ENCODE data around the gene ROBO4. TPM values are rescaled to one million over a fixed set of nuclear protein-coding genes. Genes with fewer than 3 reads are reported as not detected.

The ROBO4 gene
- total RNA-seq, 2 experiments from 2014 or later: not detected

DNA sequence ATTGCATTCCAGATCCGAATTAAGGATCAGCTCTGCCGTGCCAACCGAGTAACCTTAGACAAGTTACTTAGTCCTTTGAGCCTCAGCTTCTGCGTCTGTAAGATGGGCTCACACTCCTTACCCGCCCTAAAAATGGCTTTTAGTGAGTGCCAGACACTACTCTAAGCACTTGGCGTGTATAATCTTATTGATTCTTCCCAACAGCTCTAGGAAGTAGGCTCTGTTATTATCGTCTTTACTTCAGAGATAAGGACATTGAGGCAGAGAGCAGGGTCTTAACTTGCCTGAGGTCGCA, 54.1 kb downstream of the ROBO4 start:
- no peak for DNase-seq (ENCODE audit: low spot score)
- no peaks in the 10 kb centered on the region for H3K9me3 ChIP-seq (ENCODE audit: low read length)
- ChIA-PET CTCF (ENCODE audit: unreplicated experiment) (no interaction called here), POLR2A (no interaction called here)
- intact Hi-C loops (cut with micrococcal nuclease; ENCODE audit: unreplicated experiment): no loop called here
- no peaks in the 10 kb centered on the region for H4K20me1 ChIP-seq (ENCODE audit: insufficient read depth, low read length)
- TF ChIP-seq EZH2phosphoT487 (IDR thresholded peaks at IDR 0.05; ENCODE audit: borderline replicate concordance, low read depth, low read length) (no peak), CTCF (conservative IDR thresholded peaks at IDR 0.05; ENCODE audit: low read length) (no peak)
- BruUV-seq (replicated peaks): no TSS peak
- H2AFZ ChIP-seq (ENCODE audit: low read length): no peak overlapping the region
- H3K36me3 ChIP-seq (ENCODE audit: insufficient read depth, low read length): no peaks in the 10 kb centered on the region
- no peak overlapping the region for H3K4me3 ChIP-seq (ENCODE audit: low read depth, low read length, poor library complexity, severe bottlenecking)
- H3K27ac ChIP-seq (ENCODE audit: low read depth, low read length, poor library complexity, severe bottlenecking): no peak overlapping the region
- H3K4me2 ChIP-seq (ENCODE audit: low read length): no peak overlapping the region
- no peaks in the 10 kb centered on the region for H3K4me1 ChIP-seq (ENCODE audit: insufficient read depth, low read length, poor library complexity, severe bottlenecking)
- H3K79me2 ChIP-seq (ENCODE audit: insufficient read depth, low read depth, low read length): no peaks in the 10 kb centered on the region
- no peaks in the 10 kb centered on the region for H3K9me2 ChIP-seq (ENCODE audit: insufficient read depth, low read length)

GRCh38 chr11:124842305-124842704, 55.4 kb downstream of the ROBO4 start:
- CTCF ChIA-PET (ENCODE audit: unreplicated experiment): no interaction called here
- H3K4me2 ChIP-seq (ENCODE audit: low read length): no peak overlapping the region
- no peaks in the 10 kb centered on the region for H3K9me3 ChIP-seq (ENCODE audit: low read length)
- intact Hi-C loops (cut with micrococcal nuclease; ENCODE audit: unreplicated experiment): no loop called here
- no peak for TF ChIP-seq CTCF (conservative IDR thresholded peaks at IDR 0.05; ENCODE audit: low read length)
- no peak for TF ChIP-seq EZH2phosphoT487 (IDR thresholded peaks at IDR 0.05; ENCODE audit: borderline replicate concordance, low read depth, low read length)
- no peak for DNase-seq (ENCODE audit: low spot score)
- no peaks in the 10 kb centered on the region for H3K9me2 ChIP-seq (ENCODE audit: insufficient read depth, low read length)
- H2AFZ ChIP-seq (ENCODE audit: low read length): no peak overlapping the region
- H3K27ac ChIP-seq (ENCODE audit: low read depth, low read length, poor library complexity, severe bottlenecking): no peak overlapping the region
- H3K36me3 ChIP-seq (ENCODE audit: insufficient read depth, low read length): no peaks in the 10 kb centered on the region
- H4K20me1 ChIP-seq (ENCODE audit: insufficient read depth, low read length): no peaks in the 10 kb centered on the region
- no peaks in the 10 kb centered on the region for H3K79me2 ChIP-seq (ENCODE audit: insufficient read depth, low read depth, low read length)
- peaks cover 2% of the 10 kb centered on the region for H3K4me1 ChIP-seq (ENCODE audit: insufficient read depth, low read length, poor library complexity, severe bottlenecking)
- no peak overlapping the region for H3K4me3 ChIP-seq (ENCODE audit: low read depth, low read length, poor library complexity, severe bottlenecking)
- BruUV-seq (replicated peaks): no TSS peak
- POLR2A ChIA-PET: no interaction called here

DNA sequence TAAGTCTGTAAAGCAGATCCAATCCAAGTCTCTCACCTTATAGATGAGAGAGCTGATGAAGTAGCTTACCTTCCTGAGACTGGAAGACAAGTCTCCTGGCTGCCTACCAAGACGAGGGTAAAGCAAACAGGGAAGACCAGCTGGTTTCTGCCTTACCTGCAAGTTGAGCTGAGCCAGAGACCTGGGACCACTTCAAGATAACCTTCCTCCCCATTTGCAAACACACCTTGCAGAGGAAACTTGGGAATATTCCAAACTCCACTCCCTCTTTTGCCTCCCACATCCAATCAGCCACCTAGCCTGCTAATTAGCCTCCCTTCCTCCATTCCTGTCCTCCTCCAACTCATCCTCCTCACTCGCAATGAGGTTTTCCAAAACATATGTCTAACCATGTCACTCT, 55.8 kb downstream of the ROBO4 start:
- no peak for DNase-seq (ENCODE audit: low spot score)
- Histone ChIP-seq H3K4me1 (ENCODE audit: insufficient read depth, low read length, poor library complexity, severe bottlenecking) (peaks cover 7% of the 10 kb centered on the region), H3K36me3 (ENCODE audit: insufficient read depth, low read length) (no peaks in the 10 kb centered on the region), H3K4me2 (ENCODE audit: low read length) (no peak overlapping the region), H3K79me2 (ENCODE audit: insufficient read depth, low read depth, low read length) (no peaks in the 10 kb centered on the region), H3K27ac (ENCODE audit: low read depth, low read length, poor library complexity, severe bottlenecking) (no peak overlapping the region), H3K9me3 (ENCODE audit: low read length) (no peaks in the 10 kb centered on the region), H2AFZ (ENCODE audit: low read length) (no peak overlapping the region), H3K9me2 (ENCODE audit: insufficient read depth, low read length) (no peaks in the 10 kb centered on the region), H4K20me1 (ENCODE audit: insufficient read depth, low read length) (no peaks in the 10 kb centered on the region), H3K4me3 (ENCODE audit: low read depth, low read length, poor library complexity, severe bottlenecking) (no peak overlapping the region)
- ChIA-PET POLR2A (no interaction called here), CTCF (ENCODE audit: unreplicated experiment) (no interaction called here)
- intact Hi-C loops (cut with micrococcal nuclease; ENCODE audit: unreplicated experiment): no loop called here
- TF ChIP-seq CTCF (conservative IDR thresholded peaks at IDR 0.05; ENCODE audit: low read length): no peak
- TF ChIP-seq EZH2phosphoT487 (IDR thresholded peaks at IDR 0.05; ENCODE audit: borderline replicate concordance, low read depth, low read length): no peak
- no TSS peak for BruUV-seq (replicated peaks)

Data from OCI-LY7 (cell line).